HepG2 (cell line): ENCODE results near the gene PCBD1. TPM values are rescaled to one million over a fixed set of nuclear protein-coding genes. Genes with fewer than 3 reads are reported as not detected.
A peak's percentile ranks its signal among the peaks of the same experiment; 100 is the strongest.

Experiments
- AKAP8 ChIP-seq: sonication (generic); formaldehyde crosslinking; IDR thresholded peaks from 2 replicates; pipeline ENCODE4 v1.5.1; 2020; ENCODE audit warnings: mild to moderate bottlenecking, missing genetic modification reagents
- EP300 ChIP-seq, 3 experiments: sonication (generic) in 1 of 3; formaldehyde crosslinking in 1 of 3; IDR thresholded peaks; 2 replicates each; pipeline versions ENCODE4 v1.5.1 to v1.6.1; 2011 to 2020; ENCODE audit warnings: low read depth in 2 of 3, low read length in 2 of 3, borderline replicate concordance in 1 of 3, improper control_type of control experiment in 1 of 3, mild to moderate bottlenecking in 1 of 3, missing genetic modification reagents in 1 of 3, moderate library complexity in 1 of 3
- HDAC2 ChIP-seq: sonication (generic); formaldehyde crosslinking; IDR thresholded peaks from 2 replicates; pipeline ENCODE4 v1.4.0; 2020; ENCODE audit warnings: missing genetic modification reagents
- HMG20B ChIP-seq: conservative IDR thresholded peaks from 2 replicates; pipeline ENCODE4 v1.6.1; 2016; ENCODE audit warnings: missing genetic modification reagents, missing compliant biosample characterization
- HNRNPH1 ChIP-seq: fragments of 200-400 bp; formaldehyde crosslinking; optimal IDR thresholded peaks from 2 replicates; pipeline ENCODE3; 2017; ENCODE audit warnings: mild to moderate bottlenecking, low read depth, low read length
- KLF12 ChIP-seq: sonication (generic); formaldehyde crosslinking; IDR thresholded peaks from 2 replicates; pipeline ENCODE4 v1.4.0; 2020; ENCODE audit warnings: missing genetic modification reagents, borderline replicate concordance
- NFATC3 ChIP-seq: sonication (generic); formaldehyde crosslinking; IDR thresholded peaks from 2 replicates; pipeline ENCODE4 v1.5.1; 2020; ENCODE audit warnings: mild to moderate bottlenecking, missing genetic modification reagents
- NFYC ChIP-seq: IDR thresholded peaks from 2 replicates; pipeline ENCODE4 v1.6.1; 2016; ENCODE audit warnings: missing genetic modification reagents, missing compliant biosample characterization
- POLR2A ChIP-seq, 2 experiments: IDR thresholded peaks; 2 replicates each; pipeline ENCODE4 v1.6.1; 2011; ENCODE audit warnings: low read depth in 2 of 2, low read length in 2 of 2, mild to moderate bottlenecking in 1 of 2, moderate library complexity in 1 of 2; ENCODE audit not compliant: insufficient read depth in 1 of 2
- RAD21 ChIP-seq: fragments of 450-650 bp; formaldehyde crosslinking; IDR thresholded peaks from 2 replicates; pipeline ENCODE4 v1.5.0; 2020; ENCODE audit warnings: mild to moderate bottlenecking
- RBFOX2 ChIP-seq: fragments of 200-400 bp; formaldehyde crosslinking; IDR thresholded peaks from 2 replicates; pipeline ENCODE4 v1.6.1; 2017; ENCODE audit warnings: low read depth, mild to moderate bottlenecking, low read length
- RXRB ChIP-seq: IDR thresholded peaks from 2 replicates; pipeline ENCODE4 v1.6.1; 2016; ENCODE audit warnings: borderline replicate concordance, missing genetic modification reagents, missing compliant biosample characterization
- SALL1 ChIP-seq: sonication (generic); formaldehyde crosslinking; IDR thresholded peaks from 2 replicates; pipeline ENCODE4 v1.8.0; 2022; ENCODE audit warnings: mild to moderate bottlenecking, missing genetic modification reagents
- SCMH1 ChIP-seq: sonication (generic); formaldehyde crosslinking; IDR thresholded peaks from 2 replicates; pipeline ENCODE4 v1.9.0; 2021; ENCODE audit warnings: missing genetic modification reagents, mild to moderate bottlenecking, borderline replicate concordance
- SMAD1 ChIP-seq: sonication (generic); formaldehyde crosslinking; IDR thresholded peaks from 2 replicates; pipeline ENCODE4 v1.4.0; 2020; ENCODE audit warnings: missing genetic modification reagents, low read depth, mild to moderate bottlenecking, borderline replicate concordance
- SOX13 ChIP-seq, 3 experiments: fragments of 450-650 bp in 1 of 3; sonication (generic) in 1 of 3; formaldehyde crosslinking in 1 of 3; IDR thresholded peaks in 2 of 3; conservative IDR thresholded peaks in 1 of 3; 2 replicates each; pipeline versions ENCODE4 v1.5.0 to v1.6.1; 2016 to 2020; ENCODE audit warnings: antibody characterized with exemption in 1 of 3, mild to moderate bottlenecking in 1 of 3, missing compliant biosample characterization in 1 of 3, missing genetic modification reagents in 1 of 3, moderate library complexity in 1 of 3
- SUZ12 ChIP-seq: fragments of 150-350 bp; IDR thresholded peaks from 2 replicates; pipeline ENCODE4 v1.6.1; 2014; ENCODE audit warnings: low read depth, low read length
- ZFP36 ChIP-seq: fragments of 150-350 bp; IDR thresholded peaks from 2 replicates; pipeline ENCODE4 v1.6.1; 2018; ENCODE audit warnings: borderline replicate concordance, low read length, low read depth; ENCODE audit not compliant: partially characterized antibody
- ZIK1 ChIP-seq: sonication (generic); formaldehyde crosslinking; IDR thresholded peaks from 2 replicates; pipeline ENCODE4 v1.5.0; 2020; ENCODE audit warnings: mild to moderate bottlenecking, low read depth, missing genetic modification reagents, borderline replicate concordance
- ZNF24 ChIP-seq: fragments of 450-650 bp; IDR thresholded peaks from 2 replicates; pipeline ENCODE4 v1.6.1; 2017; ENCODE audit warnings: antibody characterized with exemption, mild to moderate bottlenecking
- ZNF264 ChIP-seq: sonication (generic); formaldehyde crosslinking; IDR thresholded peaks from 2 replicates; pipeline ENCODE4 v1.4.0; 2020; ENCODE audit warnings: missing genetic modification reagents
- ZNF577 ChIP-seq: sonication (generic); formaldehyde crosslinking; IDR thresholded peaks from 2 replicates; pipeline ENCODE4 v1.4.0; 2020; ENCODE audit warnings: mild to moderate bottlenecking, low read depth, missing genetic modification reagents, borderline replicate concordance
- ZNF761 ChIP-seq: sonication (generic); formaldehyde crosslinking; conservative IDR thresholded peaks from 2 replicates; pipeline ENCODE4 v1.4.0; 2020; ENCODE audit warnings: mild to moderate bottlenecking, missing genetic modification reagents
- polyA plus RNA-seq, 8 experiments: library from polyadenylated mRNA; depleted of rRNA in 3 of 8; stranded (reverse) in 7 of 8; unstranded in 1 of 8; fragments of >200 nt; fragmentation: Illumina TruSeq in 4 of 8; extraction: Trizol in 4 of 8; gene quantifications; 2 replicates each; pipeline versions ENCODE4 v1.2.1 to v1.2.3, GENCODE V29; 2011 to 2016; ENCODE audit warnings: low read depth in 4 of 8, missing spikeins in 1 of 8, mixed read lengths in 1 of 8; ENCODE audit not compliant: insufficient read depth in 1 of 8
- total RNA-seq, 5 experiments: library from RNA; depleted of rRNA; stranded (reverse); fragments of >200 nt; fragmentation: Illumina TruSeq; extraction: Trizol; gene quantifications; 2 replicates each; pipeline ENCODE4 v1.2.3, GENCODE V29; 2016; ENCODE audit warnings: low read depth in 1 of 5
- TF ChIP-seq, protein P1 (sequence below): sonication (generic); formaldehyde crosslinking; IDR thresholded peaks from 2 replicates; pipeline ENCODE4 v1.5.1; 2020; ENCODE audit warnings: missing genetic modification reagents, mild to moderate bottlenecking, borderline replicate concordance
- TF ChIP-seq, protein P2 (sequence below): sonication (generic); formaldehyde crosslinking; IDR thresholded peaks from 2 replicates; pipeline ENCODE4 v1.5.1; 2020; ENCODE audit warnings: mild to moderate bottlenecking, missing genetic modification reagents, moderate library complexity

The PCBD1 gene
- total and polyA plus RNA-seq, 2 of the 13 experiments (the other 11 are each of a cell fraction or from before 2014, with no cell fraction given), result 95.3 to 168 TPM

DNA sequence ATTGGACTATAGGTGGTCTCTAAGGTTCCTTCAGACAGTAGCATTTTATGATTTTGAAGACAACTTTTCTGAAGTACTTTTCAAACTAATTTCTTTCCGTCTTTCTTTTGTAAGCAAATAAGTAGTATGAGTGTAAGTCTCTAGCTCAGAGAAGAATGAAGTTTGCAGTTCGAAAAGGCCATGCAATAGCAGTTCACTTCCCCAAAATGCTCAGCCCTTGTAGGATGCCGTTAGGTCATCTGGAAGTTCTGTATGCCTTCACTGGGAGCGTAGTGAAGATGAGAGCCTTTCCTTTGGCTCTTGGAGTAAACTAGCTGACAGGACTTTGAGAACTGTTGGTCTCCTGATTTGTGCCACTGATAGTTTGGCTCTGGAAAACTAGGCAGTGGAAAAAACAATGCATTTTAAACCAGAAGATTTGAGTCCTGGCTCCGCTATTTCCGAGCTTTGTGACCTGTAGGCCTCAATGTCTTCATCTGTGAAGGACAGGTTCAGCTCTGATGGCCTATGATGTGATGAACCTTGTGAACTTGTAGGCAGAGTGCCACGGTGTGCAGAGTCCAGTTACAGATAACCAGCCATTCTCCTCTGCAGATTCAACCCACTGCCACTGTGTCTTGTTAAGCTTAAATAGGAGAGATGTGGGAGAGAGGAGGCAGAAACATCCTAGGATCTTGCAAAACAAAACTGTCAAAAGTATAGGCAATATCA lies 53.8 kb downstream of the PCBD1 start (continued):
- TF ChIP-seq RAD21 (no peak), ZIK1 (CRISPR knock-in tag) (no peak), NFYC (no peak), SCMH1 (CRISPR knock-in tag) (no peak), SOX13 (IDR thresholded peaks at IDR 0.05) (no peak), SOX13 (CRISPR knock-in tag; conservative IDR thresholded peaks at IDR 0.05 in 1 of 2, IDR thresholded peaks at IDR 0.05 in 1 of 2) (peak in 1 of 2 experiments; percentile 51; a peak in 1 of 4 replicates), HDAC2 (peak; percentile 62; the same call in 1 of the 2 replicates), HNRNPH1 (no peak), RBFOX2 (no peak), AKAP8 (CRISPR knock-in tag) (no peak), RXRB (CRISPR knock-in tag) (0 out of 2 replicates have a peak, but pooled peaks have one; percentile 10), ZFP36 (no peak), ZNF264 (CRISPR knock-in tag) (no peak), KLF12 (CRISPR knock-in tag) (no peak), SUZ12 (no peak), HMG20B (CRISPR knock-in tag) (no peak), POLR2A (IDR thresholded peaks at IDR 0.05; ENCODE audit: insufficient read depth in 1 of 2, low read depth in 2 of 2, low read length in 2 of 2) (no peak), ZNF577 (CRISPR knock-in tag) (no peak), SALL1 (CRISPR knock-in tag) (peak; percentile 54; the same call in 1 of the 2 replicates), EP300 (IDR thresholded peaks at IDR 0.05; ENCODE audit: low read depth in 2 of 2, low read length in 2 of 2) (no peak), EP300 (CRISPR knock-in tag; IDR thresholded peaks at IDR 0.05; ENCODE audit: borderline replicate concordance) (no peak), ZNF24 (no peak), SMAD1 (no peak), NFATC3 (CRISPR knock-in tag) (no peak), ZNF761 (CRISPR knock-in tag) (no peak)
- TF ChIP-seq, protein P1, sequence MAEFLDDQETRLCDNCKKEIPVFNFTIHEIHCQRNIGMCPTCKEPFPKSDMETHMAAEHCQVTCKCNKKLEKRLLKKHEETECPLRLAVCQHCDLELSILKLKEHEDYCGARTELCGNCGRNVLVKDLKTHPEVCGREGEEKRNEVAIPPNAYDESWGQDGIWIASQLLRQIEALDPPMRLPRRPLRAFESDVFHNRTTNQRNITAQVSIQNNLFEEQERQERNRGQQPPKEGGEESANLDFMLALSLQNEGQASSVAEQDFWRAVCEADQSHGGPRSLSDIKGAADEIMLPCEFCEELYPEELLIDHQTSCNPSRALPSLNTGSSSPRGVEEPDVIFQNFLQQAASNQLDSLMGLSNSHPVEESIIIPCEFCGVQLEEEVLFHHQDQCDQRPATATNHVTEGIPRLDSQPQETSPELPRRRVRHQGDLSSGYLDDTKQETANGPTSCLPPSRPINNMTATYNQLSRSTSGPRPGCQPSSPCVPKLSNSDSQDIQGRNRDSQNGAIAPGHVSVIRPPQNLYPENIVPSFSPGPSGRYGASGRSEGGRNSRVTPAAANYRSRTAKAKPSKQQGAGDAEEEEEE, result no peak
- TF ChIP-seq, protein P2, sequence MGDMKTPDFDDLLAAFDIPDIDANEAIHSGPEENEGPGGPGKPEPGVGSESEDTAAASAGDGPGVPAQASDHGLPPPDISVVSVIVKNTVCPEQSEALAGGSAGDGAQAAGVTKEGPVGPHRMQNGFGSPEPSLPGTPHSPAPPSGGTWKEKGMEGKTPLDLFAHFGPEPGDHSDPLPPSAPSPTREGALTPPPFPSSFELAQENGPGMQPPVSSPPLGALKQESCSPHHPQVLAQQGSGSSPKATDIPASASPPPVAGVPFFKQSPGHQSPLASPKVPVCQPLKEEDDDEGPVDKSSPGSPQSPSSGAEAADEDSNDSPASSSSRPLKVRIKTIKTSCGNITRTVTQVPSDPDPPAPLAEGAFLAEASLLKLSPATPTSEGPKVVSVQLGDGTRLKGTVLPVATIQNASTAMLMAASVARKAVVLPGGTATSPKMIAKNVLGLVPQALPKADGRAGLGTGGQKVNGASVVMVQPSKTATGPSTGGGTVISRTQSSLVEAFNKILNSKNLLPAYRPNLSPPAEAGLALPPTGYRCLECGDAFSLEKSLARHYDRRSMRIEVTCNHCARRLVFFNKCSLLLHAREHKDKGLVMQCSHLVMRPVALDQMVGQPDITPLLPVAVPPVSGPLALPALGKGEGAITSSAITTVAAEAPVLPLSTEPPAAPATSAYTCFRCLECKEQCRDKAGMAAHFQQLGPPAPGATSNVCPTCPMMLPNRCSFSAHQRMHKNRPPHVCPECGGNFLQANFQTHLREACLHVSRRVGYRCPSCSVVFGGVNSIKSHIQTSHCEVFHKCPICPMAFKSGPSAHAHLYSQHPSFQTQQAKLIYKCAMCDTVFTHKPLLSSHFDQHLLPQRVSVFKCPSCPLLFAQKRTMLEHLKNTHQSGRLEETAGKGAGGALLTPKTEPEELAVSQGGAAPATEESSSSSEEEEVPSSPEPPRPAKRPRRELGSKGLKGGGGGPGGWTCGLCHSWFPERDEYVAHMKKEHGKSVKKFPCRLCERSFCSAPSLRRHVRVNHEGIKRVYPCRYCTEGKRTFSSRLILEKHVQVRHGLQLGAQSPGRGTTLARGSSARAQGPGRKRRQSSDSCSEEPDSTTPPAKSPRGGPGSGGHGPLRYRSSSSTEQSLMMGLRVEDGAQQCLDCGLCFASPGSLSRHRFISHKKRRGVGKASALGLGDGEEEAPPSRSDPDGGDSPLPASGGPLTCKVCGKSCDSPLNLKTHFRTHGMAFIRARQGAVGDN, result no peak
